NCI-H460 (cell line): ENCODE data around the gene SGSM1. TPM values are rescaled to one million over a fixed set of nuclear protein-coding genes. Genes with fewer than 3 reads are reported as not detected.
A peak's percentile ranks its signal among the peaks of the same experiment; 100 is the strongest.

Source experiments
- DNase-seq: peaks from one replicate; pipeline ENCODE4 v3.0.0-alpha.2; 2016; ENCODE audit warnings: low read depth; ENCODE audit errors: extremely low read depth
- polyA plus RNA-seq: library from polyadenylated mRNA; depleted of rRNA; stranded (reverse); fragments of >200 nt; gene quantifications from 2 replicates; pipeline ENCODE4 v1.2.3, GENCODE V29; 2014; cell fraction: nucleus; rRNA removed
- total RNA-seq: library from RNA; depleted of rRNA; stranded (reverse); fragments of >200 nt; shearing (Covaris generic); gene quantifications from 2 replicates; pipeline ENCODE4 v1.2.3, GENCODE V29; 2014; rRNA removed

The SGSM1 gene
- total RNA-seq, result 0.26 and 1.1 TPM in 2 replicates
- 0.38 TPM in 1 of 2 replicates, not detected in the other for polyA plus RNA-seq

- peak; percentile 58 for DNase-seq
Measured at GRCh38 chr22:24805790-24806662, at the start of gene SGSM1. SGSM1 (plus strand) TSS chr22:24806211; CDS start chr22:24806326, 115 bp downstream.

GRCh38 chr22:24758164-24758799 lies 47.7 kb upstream of the SGSM1 start:
- DNase-seq, result peak; percentile 45

GRCh38 chr22:24759765-24760164 lies 46.2 kb upstream of the SGSM1 start:
- no peak for DNase-seq

GRCh38 chr22:24760708-24761306 lies 45.2 kb upstream of the SGSM1 start:
- no peak for DNase-seq

GRCh38 chr22:24761888-24762675 lies 43.9 kb upstream of the SGSM1 start:
- DNase-seq, result no peak

- DNase-seq, result no peak
Measured at GRCh38 chr22:24763872-24764485, 42.0 kb upstream of the SGSM1 start.

GRCh38 chr22:24765166-24765565 lies 40.8 kb upstream of the SGSM1 start:
- no peak for DNase-seq

- peak; percentile 52 for DNase-seq
Measured at GRCh38 chr22:24768537-24769374, 37.3 kb upstream of the SGSM1 start.

GRCh38 chr22:24772493-24773220 lies 33.4 kb upstream of the SGSM1 start:
- DNase-seq, result peak; percentile 46

- DNase-seq, result no peak
Measured at GRCh38 chr22:24775769-24776492, 30.1 kb upstream of the SGSM1 start.

GRCh38 chr22:24776525-24776924 lies 29.5 kb upstream of the SGSM1 start:
- DNase-seq, result no peak

- DNase-seq, result no peak
Measured at GRCh38 chr22:24789516-24789915, 16.5 kb upstream of the SGSM1 start.

- DNase-seq, result no peak
Measured at GRCh38 chr22:24791362-24791761, 14.6 kb upstream of the SGSM1 start.

GRCh38 chr22:24796056-24796455 lies 10.0 kb upstream of the SGSM1 start:
- DNase-seq, result no peak

GRCh38 chr22:24796860-24797259 lies 9.2 kb upstream of the SGSM1 start:
- DNase-seq, result no peak

GRCh38 chr22:24801901-24802465 lies 4.0 kb upstream of the SGSM1 start:
- no peak for DNase-seq

GRCh38 chr22:24803064-24803542 lies 2.9 kb upstream of the SGSM1 start:
- DNase-seq, result peak; percentile 38

GRCh38 chr22:24806663-24807001 lies 621 bp downstream of the SGSM1 start:
- DNase-seq, result no peak
